ENCODE data around the gene KRTAP6-3.

DNA sequence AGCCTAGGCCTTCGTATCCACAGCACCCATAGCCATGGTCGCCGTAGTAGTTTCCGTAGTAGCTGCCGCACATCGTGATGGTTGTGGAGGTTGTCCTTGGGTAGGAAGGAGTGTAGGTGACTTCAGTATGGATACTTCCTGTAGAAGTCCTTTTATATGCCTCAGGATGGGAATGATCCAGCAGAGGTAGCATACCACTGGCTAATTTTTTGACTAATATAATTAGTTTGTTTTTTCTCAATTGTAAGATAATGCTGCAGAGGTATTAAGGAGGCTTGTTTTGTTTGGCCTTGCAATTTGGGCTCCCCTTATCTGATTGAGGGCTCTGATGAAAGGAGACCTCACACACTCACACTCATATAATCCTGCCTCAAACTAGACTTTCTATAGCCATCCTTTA is 6.6 kb downstream of the KRTAP6-3 start, which contains the start of gene KRTAP6-2:
- TF ChIP-seq EZH2phosphoT487 (IDR thresholded peaks at IDR 0.05; ENCODE audit: borderline replicate concordance) = no peak
- TF ChIP-seq, protein P1, sequence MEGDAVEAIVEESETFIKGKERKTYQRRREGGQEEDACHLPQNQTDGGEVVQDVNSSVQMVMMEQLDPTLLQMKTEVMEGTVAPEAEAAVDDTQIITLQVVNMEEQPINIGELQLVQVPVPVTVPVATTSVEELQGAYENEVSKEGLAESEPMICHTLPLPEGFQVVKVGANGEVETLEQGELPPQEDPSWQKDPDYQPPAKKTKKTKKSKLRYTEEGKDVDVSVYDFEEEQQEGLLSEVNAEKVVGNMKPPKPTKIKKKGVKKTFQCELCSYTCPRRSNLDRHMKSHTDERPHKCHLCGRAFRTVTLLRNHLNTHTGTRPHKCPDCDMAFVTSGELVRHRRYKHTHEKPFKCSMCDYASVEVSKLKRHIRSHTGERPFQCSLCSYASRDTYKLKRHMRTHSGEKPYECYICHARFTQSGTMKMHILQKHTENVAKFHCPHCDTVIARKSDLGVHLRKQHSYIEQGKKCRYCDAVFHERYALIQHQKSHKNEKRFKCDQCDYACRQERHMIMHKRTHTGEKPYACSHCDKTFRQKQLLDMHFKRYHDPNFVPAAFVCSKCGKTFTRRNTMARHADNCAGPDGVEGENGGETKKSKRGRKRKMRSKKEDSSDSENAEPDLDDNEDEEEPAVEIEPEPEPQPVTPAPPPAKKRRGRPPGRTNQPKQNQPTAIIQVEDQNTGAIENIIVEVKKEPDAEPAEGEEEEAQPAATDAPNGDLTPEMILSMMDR (conservative IDR thresholded peaks at IDR 0.05; ENCODE audit: low read length) = no peak

Data from Loucy (cell line).